Transverse colon (tissue), 4 donors: ENCODE results near the gene GMNC.

ENCODE experiments used
- EP300 ChIP-seq: sonication (generic); formaldehyde crosslinking; IDR thresholded peaks from one replicate; pipeline ENCODE4 v1.6.1; 2017; ENCODE audit warnings: antibody characterized with exemption, low read depth
- POLR2A ChIP-seq: fragments of 450-650 bp; IDR thresholded peaks from one replicate; pipeline ENCODE4 v1.6.1; 2016; ENCODE audit warnings: antibody characterized with exemption, mild to moderate bottlenecking, moderate library complexity
- POLR2AphosphoS5 ChIP-seq, 3 donors: sonication (generic); formaldehyde crosslinking; IDR thresholded peaks; one replicate each; pipeline ENCODE4 v1.6.1; 2016; ENCODE audit warnings: antibody characterized with exemption in 3 of 3
- TF ChIP-seq, protein P1 (sequence below), 5 experiments: fragments of 200-600 bp in 3 of 5; fragments of 450-650 bp in 2 of 5; sonication (generic) in 3 of 5; IDR thresholded peaks; 1 replicate in 2 of 5; 2 replicates in 3 of 5; pipeline ENCODE4 v1.5.1; 2016 to 2017; ENCODE audit warnings: antibody characterized with exemption in 5 of 5, inconsistent platforms in 3 of 5, mild to moderate bottlenecking in 2 of 5, moderate library complexity in 1 of 5

DNA sequence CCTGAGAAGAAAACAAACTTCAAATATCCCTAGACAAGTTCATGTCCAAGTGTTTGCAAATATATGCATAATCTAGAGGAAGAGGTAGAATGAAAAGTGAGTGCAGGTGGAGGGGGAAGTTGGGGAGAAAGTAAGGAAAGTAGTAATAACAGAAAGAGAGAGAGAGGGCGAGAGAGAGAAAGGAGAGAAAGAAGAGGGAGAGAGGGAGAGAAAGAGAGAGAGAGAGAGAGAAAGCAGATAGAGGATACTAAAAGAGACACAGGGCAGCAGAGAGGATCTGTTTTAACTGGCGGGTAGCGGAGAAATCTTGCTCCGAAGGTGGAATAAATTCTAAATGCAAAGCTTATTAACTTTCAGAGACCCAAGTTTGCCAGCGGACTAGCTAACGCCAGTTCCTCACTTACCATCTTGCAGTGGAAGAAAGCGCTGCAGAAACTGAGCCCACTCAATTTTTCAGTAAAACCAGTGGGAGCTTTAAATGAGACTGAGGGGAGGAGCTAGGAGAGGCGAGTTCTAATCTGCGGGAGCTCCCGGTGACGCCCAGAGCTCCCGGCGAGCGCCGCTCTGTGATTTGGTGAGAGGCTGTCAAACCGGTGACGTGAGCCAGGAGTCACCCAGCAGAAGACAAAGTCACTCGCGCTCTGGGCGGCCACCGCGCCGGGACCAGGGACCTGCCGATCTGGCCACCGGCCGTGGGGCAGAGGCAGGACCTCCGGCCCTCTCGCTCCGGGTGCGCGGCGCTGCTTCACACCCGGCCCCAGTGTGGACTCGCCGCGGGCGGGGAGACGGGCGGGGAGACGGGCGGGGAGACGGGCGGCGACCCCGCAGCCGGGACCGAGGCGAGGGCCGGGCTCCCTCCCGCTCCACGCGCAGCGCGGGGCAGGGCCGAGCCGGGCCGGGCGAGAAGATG, at the start of gene GMNC:
- TF ChIP-seq, protein P1, sequence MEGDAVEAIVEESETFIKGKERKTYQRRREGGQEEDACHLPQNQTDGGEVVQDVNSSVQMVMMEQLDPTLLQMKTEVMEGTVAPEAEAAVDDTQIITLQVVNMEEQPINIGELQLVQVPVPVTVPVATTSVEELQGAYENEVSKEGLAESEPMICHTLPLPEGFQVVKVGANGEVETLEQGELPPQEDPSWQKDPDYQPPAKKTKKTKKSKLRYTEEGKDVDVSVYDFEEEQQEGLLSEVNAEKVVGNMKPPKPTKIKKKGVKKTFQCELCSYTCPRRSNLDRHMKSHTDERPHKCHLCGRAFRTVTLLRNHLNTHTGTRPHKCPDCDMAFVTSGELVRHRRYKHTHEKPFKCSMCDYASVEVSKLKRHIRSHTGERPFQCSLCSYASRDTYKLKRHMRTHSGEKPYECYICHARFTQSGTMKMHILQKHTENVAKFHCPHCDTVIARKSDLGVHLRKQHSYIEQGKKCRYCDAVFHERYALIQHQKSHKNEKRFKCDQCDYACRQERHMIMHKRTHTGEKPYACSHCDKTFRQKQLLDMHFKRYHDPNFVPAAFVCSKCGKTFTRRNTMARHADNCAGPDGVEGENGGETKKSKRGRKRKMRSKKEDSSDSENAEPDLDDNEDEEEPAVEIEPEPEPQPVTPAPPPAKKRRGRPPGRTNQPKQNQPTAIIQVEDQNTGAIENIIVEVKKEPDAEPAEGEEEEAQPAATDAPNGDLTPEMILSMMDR (IDR thresholded peaks at IDR 0.05): no peak
- peak; percentile 13 to 51 (median 43) for TF ChIP-seq POLR2AphosphoS5 (IDR thresholded peaks at IDR 0.05)
- no peak for TF ChIP-seq POLR2A
- TF ChIP-seq EP300: no peak
